ENCODE data around the gene WDR6. TPM values are rescaled to one million over a fixed set of nuclear protein-coding genes. Genes with fewer than 3 reads are reported as not detected.

WDR6 gene
- total RNA-seq, 1 experiment from 2014 or later, result 174 TPM

DNA sequence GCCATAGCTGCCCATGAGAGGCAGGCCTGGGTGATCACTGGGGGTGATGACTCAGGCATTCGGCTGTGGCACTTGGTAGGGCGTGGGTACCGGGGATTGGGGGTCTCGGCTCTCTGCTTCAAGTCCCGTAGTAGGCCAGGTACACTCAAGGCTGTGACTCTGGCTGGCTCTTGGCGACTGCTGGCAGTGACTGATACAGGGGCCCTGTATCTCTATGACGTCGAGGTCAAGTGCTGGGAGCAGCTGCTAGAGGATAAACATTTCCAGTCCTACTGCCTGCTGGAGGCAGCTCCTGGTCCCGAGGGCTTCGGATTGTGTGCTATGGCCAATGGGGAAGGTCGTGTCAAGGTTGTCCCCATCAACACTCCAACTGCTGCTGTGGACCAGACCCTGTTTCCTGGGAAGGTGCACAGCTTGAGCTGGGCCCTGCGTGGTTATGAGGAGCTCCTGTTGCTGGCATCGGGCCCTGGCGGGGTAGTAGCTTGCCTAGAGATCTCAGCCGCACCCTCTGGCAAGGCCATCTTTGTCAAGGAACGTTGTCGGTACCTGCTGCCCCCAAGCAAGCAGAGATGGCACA, 5.3 kb downstream of the WDR6 start:
- CTCF ChIA-PET, result interaction anchor here (2.2 kb wide), 1 partner anchor 25 kb away, joined by 15 read pairs; no protein-coding TSS in a partner anchor
- Histone ChIP-seq H3K79me2 (ENCODE audit: insufficient read depth, low read length) (peaks cover 63% of the 10 kb centered on the region), H3K27ac (ENCODE audit: low read depth, low read length) (no peak overlapping the region), H3K9me2 (ENCODE audit: insufficient read depth) (no peaks in the 10 kb centered on the region), H3K9ac (ENCODE audit: low read length) (no peak overlapping the region), H3K27me3 (ENCODE audit: insufficient read depth, low read length) (no peaks in the 10 kb centered on the region), H3K4me2 (ENCODE audit: low read length) (no peak overlapping the region), H3K4me3 (replicated peaks in 1 of 2; ENCODE audit: low read depth in 1 of 2, low read length in 2 of 2) (no peak overlapping the region), H2AFZ (ENCODE audit: low read depth, low read length, poor library complexity, severe bottlenecking) (no peak overlapping the region), H3K4me1 (ENCODE audit: control insufficient read depth in 1 of 2, insufficient read depth in 2 of 2, low read length in 2 of 2) (peaks cover 8 to 25% of the 10 kb centered on the region in 2 experiments; a peak in 3 of 4 replicates), H3K9me3 (ENCODE audit: control insufficient read depth in 1 of 2, insufficient read depth in 1 of 2, low read depth in 1 of 2, low read length in 2 of 2) (no peaks in the 10 kb centered on the region), H4K20me1 (ENCODE audit: insufficient read depth) (no peaks in the 10 kb centered on the region), H3K36me3 (ENCODE audit: control insufficient read depth in 1 of 2, insufficient read depth in 2 of 2, low read length in 2 of 2) (peaks cover 19 to 39% of the 10 kb centered on the region in 2 experiments; a peak in 3 of 4 replicates)
- intact Hi-C loops (cut with micrococcal nuclease), result no loop called here
- RAD21 ChIA-PET (ENCODE audit: low non-redundant PET in 1 of 2, low total read pairs in 2 of 2, uncharacterized antibody in 2 of 2, unreplicated experiment in 2 of 2), result interaction anchor here in 1 of 2 experiments (0.5 kb wide), 1 partner anchor 612 kb away, joined by 3 read pairs; no protein-coding TSS in a partner anchor
- POLR2A ChIA-PET, result interaction anchor here (1.5 to 1.8 kb wide), 2 partner anchors 10 to 17 kb away, joined by 5 read pairs; partner anchors contain the start of genes IMPDH2 and NDUFAF3
- DNase-seq (ENCODE audit: low read depth, low spot score) (no peak), ATAC-seq (no peak)
- no TSS peak for BruUV-seq (replicated peaks)
- TF ChIP-seq ZNF274 (IDR thresholded peaks at IDR 0.05; ENCODE audit: low read depth, low read length), result no peak
- TF ChIP-seq POLR2A (IDR thresholded peaks at IDR 0.05; ENCODE audit: borderline replicate concordance, extremely low read depth, insufficient read depth, insufficient read length), result no peak
- TF ChIP-seq, protein P1, sequence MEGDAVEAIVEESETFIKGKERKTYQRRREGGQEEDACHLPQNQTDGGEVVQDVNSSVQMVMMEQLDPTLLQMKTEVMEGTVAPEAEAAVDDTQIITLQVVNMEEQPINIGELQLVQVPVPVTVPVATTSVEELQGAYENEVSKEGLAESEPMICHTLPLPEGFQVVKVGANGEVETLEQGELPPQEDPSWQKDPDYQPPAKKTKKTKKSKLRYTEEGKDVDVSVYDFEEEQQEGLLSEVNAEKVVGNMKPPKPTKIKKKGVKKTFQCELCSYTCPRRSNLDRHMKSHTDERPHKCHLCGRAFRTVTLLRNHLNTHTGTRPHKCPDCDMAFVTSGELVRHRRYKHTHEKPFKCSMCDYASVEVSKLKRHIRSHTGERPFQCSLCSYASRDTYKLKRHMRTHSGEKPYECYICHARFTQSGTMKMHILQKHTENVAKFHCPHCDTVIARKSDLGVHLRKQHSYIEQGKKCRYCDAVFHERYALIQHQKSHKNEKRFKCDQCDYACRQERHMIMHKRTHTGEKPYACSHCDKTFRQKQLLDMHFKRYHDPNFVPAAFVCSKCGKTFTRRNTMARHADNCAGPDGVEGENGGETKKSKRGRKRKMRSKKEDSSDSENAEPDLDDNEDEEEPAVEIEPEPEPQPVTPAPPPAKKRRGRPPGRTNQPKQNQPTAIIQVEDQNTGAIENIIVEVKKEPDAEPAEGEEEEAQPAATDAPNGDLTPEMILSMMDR (IDR thresholded peaks at IDR 0.05 in 2 of 3, conservative IDR thresholded peaks at IDR 0.05 in 1 of 3; ENCODE audit: borderline replicate concordance in 1 of 3, insufficient read depth in 1 of 3, low read depth in 2 of 3, low read length in 2 of 3), result no peak
- no peak for TF ChIP-seq FOSL1 (IDR thresholded peaks at IDR 0.05; ENCODE audit: low read depth)
- TF ChIP-seq EZH2phosphoT487 (IDR thresholded peaks at IDR 0.05; ENCODE audit: borderline replicate concordance), result no peak
- no peak for TF ChIP-seq YY1 (IDR thresholded peaks at IDR 0.05; ENCODE audit: extremely low read depth, insufficient replicate concordance, low read depth, low read length)
- TF ChIP-seq SRF (IDR thresholded peaks at IDR 0.05; ENCODE audit: low read depth), result no peak
- TF ChIP-seq, protein P2, sequence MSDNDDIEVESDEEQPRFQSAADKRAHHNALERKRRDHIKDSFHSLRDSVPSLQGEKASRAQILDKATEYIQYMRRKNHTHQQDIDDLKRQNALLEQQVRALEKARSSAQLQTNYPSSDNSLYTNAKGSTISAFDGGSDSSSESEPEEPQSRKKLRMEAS (IDR thresholded peaks at IDR 0.05), result no peak
- TF ChIP-seq ELF1 (IDR thresholded peaks at IDR 0.05; ENCODE audit: borderline replicate concordance, low read depth), result no peak
- TF ChIP-seq ZFX (IDR thresholded peaks at IDR 0.05), result no peak
- no peak for TF ChIP-seq REST (IDR thresholded peaks at IDR 0.05; ENCODE audit: low read depth)
- no peak for TF ChIP-seq RAD21 (IDR thresholded peaks at IDR 0.05; ENCODE audit: low read depth)
- TF ChIP-seq SP1 (IDR thresholded peaks at IDR 0.05; ENCODE audit: low read depth), result no peak
- no peak for TF ChIP-seq EGR1 (IDR thresholded peaks at IDR 0.05; ENCODE audit: low read depth)
- TF ChIP-seq CBX3 (IDR thresholded peaks at IDR 0.05; ENCODE audit: low read depth), result no peak
- TF ChIP-seq, protein P3, sequence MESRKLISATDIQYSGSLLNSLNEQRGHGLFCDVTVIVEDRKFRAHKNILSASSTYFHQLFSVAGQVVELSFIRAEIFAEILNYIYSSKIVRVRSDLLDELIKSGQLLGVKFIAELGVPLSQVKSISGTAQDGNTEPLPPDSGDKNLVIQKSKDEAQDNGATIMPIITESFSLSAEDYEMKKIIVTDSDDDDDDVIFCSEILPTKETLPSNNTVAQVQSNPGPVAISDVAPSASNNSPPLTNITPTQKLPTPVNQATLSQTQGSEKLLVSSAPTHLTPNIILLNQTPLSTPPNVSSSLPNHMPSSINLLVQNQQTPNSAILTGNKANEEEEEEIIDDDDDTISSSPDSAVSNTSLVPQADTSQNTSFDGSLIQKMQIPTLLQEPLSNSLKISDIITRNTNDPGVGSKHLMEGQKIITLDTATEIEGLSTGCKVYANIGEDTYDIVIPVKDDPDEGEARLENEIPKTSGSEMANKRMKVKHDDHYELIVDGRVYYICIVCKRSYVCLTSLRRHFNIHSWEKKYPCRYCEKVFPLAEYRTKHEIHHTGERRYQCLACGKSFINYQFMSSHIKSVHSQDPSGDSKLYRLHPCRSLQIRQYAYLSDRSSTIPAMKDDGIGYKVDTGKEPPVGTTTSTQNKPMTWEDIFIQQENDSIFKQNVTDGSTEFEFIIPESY (IDR thresholded peaks at IDR 0.05; ENCODE audit: extremely low read depth, insufficient replicate concordance, low read length), result no peak
- TF ChIP-seq POLR2AphosphoS5 (IDR thresholded peaks at IDR 0.05; ENCODE audit: low read depth, low read length), result no peak
- TF ChIP-seq ATF3 (IDR thresholded peaks at IDR 0.05), result no peak
